Duodenal mucosa (tissue), 2 donors: ENCODE measurements around the gene BEX2.
"Not testable (repeated sequence)": the region's sequence is repeated elsewhere in the genome, so short reads cannot be mapped to it uniquely, and the experiment has no call there.

Experiments
- H3K27ac ChIP-seq: one replicate; pipeline ENCODE4 v1.7.0; 2013; ENCODE audit warnings: low read depth, low read length
- H3K27me3 ChIP-seq, 2 donors: one replicate each; pipeline ENCODE4 v1.7.0; 2013; ENCODE audit warnings: low read length in 2 of 2, control low read depth in 1 of 2; ENCODE audit not compliant: insufficient read depth in 2 of 2, control insufficient read depth in 1 of 2
- H3K36me3 ChIP-seq, 2 donors: one replicate each; pipeline ENCODE4 v1.7.0; 2013; ENCODE audit warnings: low read length in 2 of 2, control low read depth in 1 of 2; ENCODE audit not compliant: insufficient read depth in 2 of 2, control insufficient read depth in 1 of 2
- H3K4me1 ChIP-seq, 2 donors: one replicate each; pipeline ENCODE4 v1.7.0; 2013; ENCODE audit warnings: low read length in 2 of 2, control low read depth in 1 of 2; ENCODE audit not compliant: insufficient read depth in 2 of 2, control insufficient read depth in 1 of 2
- H3K4me3 ChIP-seq, 2 donors: one replicate each; pipeline ENCODE4 v1.7.0; 2013; ENCODE audit warnings: low read length in 2 of 2, low read depth in 1 of 2
- H3K9ac ChIP-seq, 2 donors: one replicate each; pipeline ENCODE4 v1.7.0; 2013; ENCODE audit warnings: low read length in 2 of 2, low read depth in 1 of 2
- H3K9me3 ChIP-seq, 2 donors: one replicate each; pipeline ENCODE4 v1.7.0; 2013; ENCODE audit warnings: low read length in 2 of 2, control low read depth in 1 of 2; ENCODE audit not compliant: control insufficient read depth in 1 of 2

Gene BEX2

DNA sequence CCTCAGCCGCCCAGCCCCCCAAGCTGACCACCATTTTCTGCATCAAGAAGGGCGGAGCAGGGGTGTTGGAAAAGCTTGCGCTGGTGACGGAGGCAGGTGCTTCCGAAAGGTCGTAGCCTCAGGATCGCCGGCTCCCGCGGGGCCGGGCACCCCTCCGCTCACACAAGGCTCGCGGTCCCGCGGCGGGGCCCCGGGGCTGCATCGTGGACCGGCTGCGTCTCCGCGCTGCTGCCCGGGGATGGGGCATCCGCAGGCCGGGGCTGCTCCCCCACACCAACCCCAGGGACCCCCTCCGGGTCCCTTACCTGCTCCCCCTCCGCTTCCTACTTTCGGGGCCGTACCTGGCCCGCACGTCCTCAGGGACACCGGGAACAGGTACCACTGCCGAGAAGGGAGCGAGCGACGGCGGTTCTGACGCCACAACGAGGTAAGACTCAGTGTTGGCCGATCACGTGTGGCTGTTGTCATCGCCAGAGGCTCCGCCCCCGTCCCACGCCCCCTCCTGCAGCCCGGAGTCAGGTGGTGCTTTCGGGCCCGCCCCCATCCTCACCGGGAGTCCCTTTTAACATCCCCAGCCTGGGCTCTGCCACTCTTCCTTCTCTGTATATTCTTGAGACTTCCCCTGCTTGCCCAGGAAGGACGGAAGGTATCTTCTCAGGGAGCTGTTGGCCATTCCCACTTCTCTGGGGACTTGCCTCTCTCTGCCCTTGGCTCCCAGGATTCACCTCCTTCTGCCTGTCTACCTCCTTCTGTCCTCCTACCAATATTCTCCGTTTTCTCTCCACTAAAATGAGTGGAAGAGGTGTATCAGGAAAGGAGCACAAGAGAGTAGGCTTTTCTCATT is at the start of gene BEX2:
Gene BEX2 (minus strand): TSS at position 436 of the 844 bp plus-strand sequence. CDS start 1,014 bp downstream, outside the sequence.
- no peaks in the 10 kb centered on the region for H3K36me3 ChIP-seq
- no peaks in the 10 kb centered on the region for H3K27me3 ChIP-seq
- peak within 1 kb of the TSS; percentile 60 to 61 for H3K4me3 ChIP-seq
- H3K4me1 ChIP-seq = no peaks in the 10 kb centered on the region
- no peak within 1 kb of the TSS for H3K27ac ChIP-seq
- no peaks in the 10 kb centered on the region for H3K9me3 ChIP-seq
- peak within 1 kb of the TSS in 1 of 2 donors; percentile 18 for H3K9ac ChIP-seq

DNA sequence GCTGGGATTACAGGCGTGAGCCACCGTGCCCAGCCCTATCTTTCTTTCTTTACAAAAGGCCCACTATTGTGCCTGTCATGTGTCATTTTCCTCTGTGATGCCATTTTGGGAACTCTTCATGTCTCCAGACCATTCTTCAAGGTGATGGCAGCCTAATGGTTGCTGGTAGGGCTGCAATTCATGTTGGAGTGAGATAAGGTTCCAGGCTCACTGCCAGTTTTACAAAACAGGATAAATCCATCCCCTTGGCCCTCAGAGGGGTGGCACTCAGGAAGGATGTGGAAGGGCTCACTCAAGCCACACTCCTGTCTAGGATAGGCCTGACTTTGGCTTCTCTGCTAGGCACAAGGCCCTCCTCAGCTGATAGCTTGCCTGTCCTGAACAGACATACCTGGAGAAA is 49.3 kb upstream of the BEX2 start:
- H3K9me3 ChIP-seq = no peaks in the 10 kb centered on the region
- no peak overlapping the region for H3K9ac ChIP-seq
- no peak overlapping the region for H3K27ac ChIP-seq
- H3K4me3 ChIP-seq = no peak overlapping the region
- H3K4me1 ChIP-seq = no peaks in the 10 kb centered on the region
- H3K36me3 ChIP-seq = no peaks in the 10 kb centered on the region
- H3K27me3 ChIP-seq = no peaks in the 10 kb centered on the region

DNA sequence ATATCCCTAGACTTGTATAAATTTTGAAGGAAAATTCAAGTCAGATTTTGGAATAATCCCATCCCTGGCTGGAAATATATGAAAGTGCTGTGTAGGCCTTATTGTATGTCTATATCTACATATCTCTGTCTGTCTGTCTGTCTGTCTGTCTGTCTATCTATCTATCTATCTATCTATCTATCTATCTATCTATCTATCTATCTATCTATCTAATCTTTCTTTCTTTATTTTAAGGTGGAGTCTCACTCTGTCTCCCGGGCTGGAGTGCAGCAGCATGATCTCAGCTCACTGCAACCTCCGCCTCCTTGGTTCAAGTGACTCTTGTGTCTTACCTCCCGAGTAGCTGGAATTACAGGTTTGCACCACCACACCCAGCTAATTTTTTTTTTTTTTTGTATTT is 48.8 kb upstream of the BEX2 start:
- not testable (repeated sequence) for H3K4me1 ChIP-seq, H3K9me3 ChIP-seq, H3K27me3 ChIP-seq, H3K9ac ChIP-seq, H3K27ac ChIP-seq, H3K4me3 ChIP-seq, H3K36me3 ChIP-seq

GRCh38 chrX:103357871-103358270 is 47.1 kb upstream of the BEX2 start:
- Histone ChIP-seq H3K9ac (no peak overlapping the region), H3K27me3 (no peaks in the 10 kb centered on the region), H3K27ac (no peak overlapping the region), H3K36me3 (no peaks in the 10 kb centered on the region), H3K4me1 (no peaks in the 10 kb centered on the region), H3K9me3 (no peaks in the 10 kb centered on the region), H3K4me3 (no peak overlapping the region)

DNA sequence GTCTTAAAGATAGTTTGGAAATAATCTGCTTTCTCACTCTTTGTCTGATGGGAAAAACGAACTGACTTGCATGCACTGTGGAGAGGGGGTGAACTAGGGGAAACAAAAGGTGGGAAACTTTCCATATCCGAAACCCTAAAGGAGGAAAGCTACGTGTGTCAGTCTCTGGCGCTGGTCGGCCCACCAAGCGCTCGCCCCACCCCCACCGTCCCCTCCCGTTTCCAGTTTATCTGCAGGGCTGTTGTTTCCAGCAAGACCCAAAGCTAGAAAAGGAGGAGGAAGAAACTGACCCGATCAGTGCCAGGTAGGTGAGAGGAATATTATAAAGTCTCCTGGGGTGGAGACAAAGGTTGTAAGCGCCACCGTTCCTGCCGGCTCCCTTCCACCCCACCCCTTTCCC is 46.1 kb upstream of the BEX2 start:
- H3K36me3 ChIP-seq = no peaks in the 10 kb centered on the region
- no peaks in the 10 kb centered on the region for H3K27me3 ChIP-seq
- no peaks in the 10 kb centered on the region for H3K9me3 ChIP-seq
- peak overlapping the region; percentile 69 to 84 for H3K4me3 ChIP-seq
- peak overlapping the region; percentile 51 to 87 for H3K9ac ChIP-seq
- H3K27ac ChIP-seq = peak overlapping the region; percentile 82
- no peaks in the 10 kb centered on the region for H3K4me1 ChIP-seq

DNA sequence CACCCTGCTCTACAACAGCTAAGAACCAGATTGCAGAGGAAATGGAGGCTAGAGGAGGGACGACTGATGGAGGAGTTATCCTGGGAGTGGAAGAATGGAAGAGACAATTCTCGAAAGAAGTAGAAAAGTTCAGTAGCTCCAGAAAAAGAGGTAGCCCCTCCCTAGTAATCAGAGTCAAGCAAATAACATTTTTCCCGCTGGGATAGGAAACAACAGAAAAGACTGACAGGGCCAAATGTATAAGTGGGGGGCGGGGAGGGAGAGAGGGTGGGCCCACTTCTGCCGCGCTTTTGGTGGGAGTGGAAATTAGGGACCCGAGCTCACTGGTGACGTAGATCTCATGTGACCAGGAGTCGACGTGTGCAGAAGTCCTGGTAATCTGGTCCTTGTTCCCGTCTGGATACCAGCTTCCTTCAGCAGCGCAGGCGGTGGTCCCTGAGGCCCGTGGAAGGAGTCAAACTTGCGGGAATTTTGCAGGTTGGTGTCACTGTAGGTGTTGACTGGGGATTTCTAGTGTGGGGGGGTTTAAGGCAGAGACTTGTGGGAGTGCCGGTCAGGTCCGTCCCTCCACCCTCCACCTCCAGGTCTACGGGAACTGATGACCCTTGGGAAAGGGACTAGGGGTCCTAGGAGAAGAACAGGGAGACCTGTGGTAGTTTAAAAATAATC is 45.5 kb upstream of the BEX2 start, which contains the start of gene TCEAL9:
Gene TCEAL9 (plus strand): TSS at position 377 of the 669 bp plus-strand sequence. CDS start 1,179 bp downstream, outside the sequence.
- Histone ChIP-seq H3K4me3 (peak within 1 kb of the TSS; percentile 69 to 84), H3K27ac (peak within 1 kb of the TSS; percentile 82), H3K9ac (peak within 1 kb of the TSS; percentile 51 to 87), H3K9me3 (no peaks in the 10 kb centered on the region), H3K27me3 (no peaks in the 10 kb centered on the region), H3K36me3 (no peaks in the 10 kb centered on the region), H3K4me1 (no peaks in the 10 kb centered on the region)

- Histone ChIP-seq H3K4me3 (no peak overlapping the region), H3K36me3 (no peaks in the 10 kb centered on the region), H3K9me3 (no peaks in the 10 kb centered on the region), H3K27ac (no peak overlapping the region), H3K4me1 (no peaks in the 10 kb centered on the region), H3K9ac (no peak overlapping the region), H3K27me3 (no peaks in the 10 kb centered on the region)
These were observed 37.0 kb upstream of the BEX2 start for GRCh38 chrX:103347682-103348397.

DNA sequence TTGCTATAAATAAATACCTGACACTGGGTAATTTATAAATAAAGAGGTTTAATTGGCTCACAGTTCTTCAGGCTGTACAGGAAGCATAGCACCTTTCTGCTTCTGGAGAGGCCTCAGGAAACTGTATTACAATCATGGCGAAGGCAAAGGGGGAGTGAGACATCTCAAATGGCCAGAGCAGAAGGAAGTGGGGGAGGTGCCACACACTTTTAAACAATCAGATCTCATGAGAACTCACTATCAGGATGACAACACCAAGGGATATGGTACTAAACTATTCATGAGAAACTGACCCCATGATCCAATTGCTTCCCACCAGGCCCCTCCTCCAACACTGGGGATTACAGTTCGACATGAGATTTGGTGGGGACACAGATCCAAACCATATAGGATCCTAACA is 33.8 kb upstream of the BEX2 start:
- Histone ChIP-seq H3K36me3 (no peaks in the 10 kb centered on the region), H3K9ac (no peak overlapping the region), H3K4me1 (no peaks in the 10 kb centered on the region), H3K9me3 (no peaks in the 10 kb centered on the region), H3K27me3 (no peaks in the 10 kb centered on the region), H3K27ac (no peak overlapping the region), H3K4me3 (no peak overlapping the region)

- H3K9ac ChIP-seq = no peak overlapping the region
- H3K4me3 ChIP-seq = no peak overlapping the region
- no peak overlapping the region for H3K27ac ChIP-seq
- no peaks in the 10 kb centered on the region for H3K9me3 ChIP-seq
- H3K27me3 ChIP-seq = no peaks in the 10 kb centered on the region
- H3K36me3 ChIP-seq = no peaks in the 10 kb centered on the region
- H3K4me1 ChIP-seq = no peaks in the 10 kb centered on the region
These were observed 32.3 kb upstream of the BEX2 start for GRCh38 chrX:103343105-103343504.

GRCh38 chrX:103338663-103339062 is 27.9 kb upstream of the BEX2 start:
- Histone ChIP-seq H3K4me1 (no peaks in the 10 kb centered on the region), H3K4me3 (no peak overlapping the region), H3K27me3 (no peaks in the 10 kb centered on the region), H3K27ac (no peak overlapping the region), H3K9me3 (no peaks in the 10 kb centered on the region), H3K36me3 (no peaks in the 10 kb centered on the region), H3K9ac (no peak overlapping the region)
